GM12878 (cell line): ENCODE measurements around the gene ACTL10. TPM values are rescaled to one million over a fixed set of nuclear protein-coding genes. Genes with fewer than 3 reads are reported as not detected.

Experiments used
- ATAC-seq: fragments of 200-7000 bp; cut with Tn5 transposase; 3 replicates; pipeline ENCODE4 v1.9.1; 2020; ENCODE audit warnings: mild to moderate bottlenecking, moderate library complexity
- BruUV-seq: library from RNA; stranded (reverse); fragments of 400-500 nt; replicated peaks from 2 replicates; lab custom pipeline; 2021; lab: Mats Ljungman, UMichigan
- CTCF ChIA-PET: fragments of 300-600 bp; sonication (Branson Sonifier 250); formaldehyde crosslinking; extraction: SDS; loops from one replicate; lab custom pipeline; 2021; ENCODE audit warnings: inconsistent platforms; lab: Yijun Ruan, JAX
- POLR2A ChIA-PET: fragments of 350-600 bp; formaldehyde crosslinking; extraction: SDS; loops from one replicate; lab custom pipeline; 2021; ENCODE audit warnings: inconsistent platforms; lab: Charles Lee
- RAD21 ChIA-PET: fragments of 300-600 bp; sonication (Branson Sonifier 250); formaldehyde crosslinking; loops from one replicate; lab custom pipeline; 2023; ENCODE audit warnings: antibody characterized with exemption; ENCODE audit not compliant: unreplicated experiment; lab: Charles Lee
- SMC1A ChIA-PET: fragments of 300-600 bp; sonication (Branson Sonifier 250); formaldehyde crosslinking; loops from one replicate; lab custom pipeline; 2023; ENCODE audit not compliant: unreplicated experiment, uncharacterized antibody; lab: Charles Lee
- DNase-seq: peaks from one replicate; pipeline ENCODE4 v3.0.0-alpha.2; 2011; ENCODE audit warnings: low read depth, low spot score
- FAIRE-seq: peaks from 3 replicates; lab custom pipeline; 2011; peaks lifted over from hg19 to GRCh38; lab: Jason Lieb, UNC
- H2AFZ ChIP-seq: 2 replicates; pipeline ENCODE4 v1.6.0; 2011; ENCODE audit warnings: low read depth, low read length, control low read depth; ENCODE audit not compliant: control insufficient read depth
- H3K27ac ChIP-seq: 2 replicates; pipeline ENCODE4 v1.5.1; 2011; ENCODE audit warnings: control low read depth; ENCODE audit not compliant: control insufficient read depth, insufficient read depth
- H3K27me3 ChIP-seq, 2 experiments: replicated peaks in 1 of 2; 2 replicates each; pipeline versions ENCODE4 v1.6.0 to v1.6.1; 2011; ENCODE audit warnings: low read length in 1 of 2; ENCODE audit not compliant: control insufficient read depth in 2 of 2, insufficient read depth in 2 of 2
- H3K36me3 ChIP-seq, 2 experiments: 2 replicates each; pipeline ENCODE4 v1.5.1; 2011; ENCODE audit warnings: low read length in 1 of 2; ENCODE audit not compliant: control insufficient read depth in 2 of 2, insufficient read depth in 2 of 2
- H3K4me1 ChIP-seq: 2 replicates; pipeline ENCODE4 v1.6.1; 2011; ENCODE audit warnings: mild to moderate bottlenecking, low read length, moderate library complexity, mixed read lengths; ENCODE audit not compliant: control insufficient read depth, insufficient read depth
- H3K4me2 ChIP-seq: 2 replicates; pipeline ENCODE4 v1.6.0; 2011; ENCODE audit warnings: control low read depth; ENCODE audit not compliant: control insufficient read depth, insufficient read depth
- H3K4me3 ChIP-seq: fragments of 200-600 bp; sonication (generic); 2 replicates; pipeline ENCODE4 v1.5.1; 2016
- H3K79me2 ChIP-seq: 2 replicates; pipeline ENCODE4 v1.6.0; 2011; ENCODE audit warnings: low read length; ENCODE audit not compliant: control insufficient read depth, insufficient read depth
- H3K9ac ChIP-seq: 2 replicates; pipeline ENCODE4 v1.8.0; 2011; ENCODE audit warnings: low read length, control low read depth, mixed read lengths; ENCODE audit not compliant: control insufficient read depth, insufficient read depth
- H3K9me3 ChIP-seq: replicated peaks from 3 replicates; pipeline ENCODE4 v1.5.1; 2011; ENCODE audit warnings: mild to moderate bottlenecking, low read length; ENCODE audit not compliant: control insufficient read depth, insufficient read depth
- H4K20me1 ChIP-seq: 2 replicates; pipeline ENCODE4 v1.6.0; 2011; ENCODE audit not compliant: control insufficient read depth, insufficient read depth
- DPF2 ChIP-seq: fragments of 450-650 bp; IDR thresholded peaks from 2 replicates; pipeline ENCODE4 v1.6.1; 2017; ENCODE audit warnings: mild to moderate bottlenecking
- IKZF2 ChIP-seq, 2 experiments: fragments of 450-650 bp; IDR thresholded peaks; 2 replicates each; pipeline ENCODE4 v1.6.1; 2017; ENCODE audit warnings: mild to moderate bottlenecking in 2 of 2, moderate library complexity in 2 of 2
- KLF5 ChIP-seq: fragments of 450-650 bp; IDR thresholded peaks from 2 replicates; pipeline ENCODE4 v1.6.1; 2014; ENCODE audit warnings: mild to moderate bottlenecking; ENCODE audit not compliant: partially characterized antibody
- POLR2AphosphoS5 ChIP-seq: IDR thresholded peaks from 2 replicates; pipeline ENCODE4 v1.6.1; 2011; ENCODE audit warnings: mild to moderate bottlenecking, low read length, inconsistent platforms
- SMAD1 ChIP-seq: fragments of 450-650 bp; IDR thresholded peaks from 2 replicates; pipeline ENCODE4 v1.6.1; 2018; ENCODE audit warnings: mild to moderate bottlenecking, low read depth; ENCODE audit not compliant: partially characterized antibody
- SP1 ChIP-seq: IDR thresholded peaks from one replicate; pipeline ENCODE4 v1.6.1; 2011; ENCODE audit warnings: low read depth, low read length
- WGBS: methylation state at CpG from one replicate; pipeline ENCODE4 v1.1.6; 2016; ENCODE audit warnings: low lambda C conversion rate; ENCODE audit not compliant: insufficient replicate concordance, insufficient coverage; ENCODE audit errors: missing lambda C conversion rate; 5-methylcytosine and 5-hydroxymethylcytosine counted together
- in situ Hi-C: fragments of 300-500 bp; cut with MboI; formaldehyde crosslinking; loops from 9 replicates; pipeline ENCODE4 v1.14.3; 2018; ENCODE audit warnings: mixed read lengths
- intact Hi-C: fragments of 100-400 bp; cut with micrococcal nuclease; formaldehyde crosslinking; loops from one replicate; pipeline ENCODE4 v1.14.2; 2022; ENCODE audit not compliant: unreplicated experiment
- polyA plus RNA-seq, 11 experiments: library from polyadenylated mRNA; depleted of rRNA in 4 of 11; unstranded in 6 of 11; stranded (reverse) in 5 of 11; fragments of >200 nt; fragmentation: Nextera tagmentation in 4 of 11; fragmentation: Illumina TruSeq in 1 of 11; extraction: Ambion mirVana in 4 of 11; extraction: Trizol in 1 of 11; gene quantifications; 1 replicate in 1 of 11; 2 replicates in 10 of 11; pipeline versions ENCODE4 v1.2.1 to v1.2.3, GENCODE V29; 2011 to 2016; ENCODE audit warnings: inconsistent platforms in 2 of 11, missing spikeins in 2 of 11, low read depth in 1 of 11
- total RNA-seq, 4 experiments: library from RNA; depleted of rRNA in 3 of 4; stranded (reverse); fragments of >200 nt in 3 of 4; fragmentation: Illumina TruSeq in 1 of 4; extraction: Trizol in 1 of 4; gene quantifications; 2 replicates each; pipeline versions ENCODE4 v1.2.1 to v1.2.3, GENCODE V29; 2013 to 2021

ACTL10 gene
- total and polyA plus RNA-seq, 10 of the 15 experiments (the other 5 are each of a cell fraction or from before 2014, with no cell fraction given) = 0.12 to 5.0 (median 0.89) TPM

DNA sequence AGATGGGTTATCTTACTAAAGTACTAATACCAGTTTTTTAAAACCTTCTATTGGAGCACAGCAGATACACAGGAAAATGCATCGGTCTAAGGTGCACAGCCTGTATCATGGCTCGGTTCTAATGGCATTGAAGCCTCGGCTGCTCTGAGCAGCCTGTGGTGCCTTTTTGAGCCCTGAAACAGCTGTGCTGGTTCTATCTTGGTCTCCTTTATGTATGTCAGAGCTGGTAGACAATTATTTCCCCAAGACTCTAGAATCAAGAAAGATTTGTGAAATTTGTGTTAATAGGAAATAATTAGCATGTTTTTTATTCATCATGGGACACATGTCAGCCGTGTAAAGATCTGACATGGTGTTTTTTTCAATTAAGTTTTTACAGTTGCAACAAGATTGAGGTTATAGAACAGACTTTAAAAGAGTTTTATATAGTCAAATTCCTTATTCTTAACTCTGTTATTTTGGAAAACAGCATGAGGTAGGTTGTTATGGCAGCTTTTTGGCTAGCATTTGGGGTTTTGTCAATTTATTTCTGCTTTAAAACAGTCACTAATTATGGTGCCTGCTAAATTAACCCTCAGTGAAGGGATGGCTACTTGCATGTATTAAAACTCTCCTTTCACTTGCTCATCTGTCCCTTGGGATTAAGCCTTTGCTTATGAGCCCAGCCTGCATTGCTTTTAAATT, 44.9 kb upstream of the ACTL10 start:
- no peak overlapping the region for H3K4me3 ChIP-seq
- H3K9ac ChIP-seq = no peak overlapping the region
- 69% methylated on average over 4 of the region's 4 CpGs for WGBS
- no TSS peak for BruUV-seq
- intact Hi-C loops = no loop called here
- H2AFZ ChIP-seq = no peak overlapping the region
- ChIA-PET POLR2A (no interaction called here), CTCF (no interaction called here), RAD21 (no interaction called here), SMC1A (no interaction called here)
- in situ Hi-C loops = no loop called here
- H3K27me3 ChIP-seq = no peaks in the 10 kb centered on the region
- FAIRE-seq (no peak), ATAC-seq (no peak)
- H4K20me1 ChIP-seq = no peaks in the 10 kb centered on the region
- TF ChIP-seq KLF5 = no peak
- TF ChIP-seq, all 136 proteins: peak for 0
- no peak overlapping the region for H3K27ac ChIP-seq
- no peak overlapping the region for H3K4me2 ChIP-seq
- H3K36me3 ChIP-seq = peaks cover 2 to 3% of the 10 kb centered on the region in 2 experiments; a peak in 3 of 4 replicates
- no peaks in the 10 kb centered on the region for H3K9me3 ChIP-seq
- no peak for DNase-seq
- no peaks in the 10 kb centered on the region for H3K79me2 ChIP-seq
- H3K4me1 ChIP-seq = no peaks in the 10 kb centered on the region

DNA sequence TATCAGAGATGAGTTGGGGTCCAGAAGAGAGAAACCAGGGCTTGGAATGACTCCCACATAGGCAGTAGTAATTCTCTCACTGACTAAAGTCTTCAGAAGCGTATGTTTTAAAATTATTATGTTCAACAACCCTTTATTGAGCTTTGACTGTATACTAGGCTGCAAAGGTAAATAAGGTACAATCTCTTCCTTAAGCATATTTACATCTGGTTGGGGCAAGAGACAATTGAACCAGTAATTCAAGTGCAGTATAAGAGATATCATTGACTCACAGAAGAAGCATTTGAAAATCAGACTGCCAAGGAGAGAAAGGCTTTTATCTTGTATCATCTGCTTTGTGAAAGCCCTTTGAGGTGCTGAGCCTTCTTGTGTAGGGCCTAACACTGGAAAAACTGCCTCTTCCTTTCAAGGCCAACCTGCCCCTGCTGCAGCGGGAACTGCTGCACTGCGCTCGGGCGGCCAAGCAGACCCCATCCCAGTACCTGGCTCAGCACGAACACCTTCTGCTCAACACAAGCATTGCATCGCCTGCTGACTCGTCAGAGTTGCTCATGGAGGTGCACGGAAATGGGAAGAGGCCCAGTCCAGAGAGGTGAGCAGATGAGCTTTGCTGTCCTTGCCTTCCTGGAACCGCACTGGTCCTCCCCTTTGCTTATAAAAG, 43.9 kb upstream of the ACTL10 start:
- Histone ChIP-seq H3K4me2 (no peak overlapping the region), H3K4me3 (no peak overlapping the region), H4K20me1 (no peaks in the 10 kb centered on the region), H3K9ac (no peak overlapping the region), H3K36me3 (peaks cover 2 to 3% of the 10 kb centered on the region in 2 experiments; a peak in 3 of 4 replicates), H3K4me1 (no peaks in the 10 kb centered on the region), H3K27me3 (no peaks in the 10 kb centered on the region), H2AFZ (no peak overlapping the region), H3K27ac (no peak overlapping the region), H3K9me3 (no peaks in the 10 kb centered on the region), H3K79me2 (no peaks in the 10 kb centered on the region)
- no TSS peak for BruUV-seq
- ChIA-PET POLR2A (no interaction called here), RAD21 (no interaction called here), SMC1A (interaction anchor here (0.8 kb wide), 1 partner anchor 90 kb away, joined by 3 read pairs; no protein-coding TSS in a partner anchor), CTCF (no interaction called here)
- DNase-seq (no peak), ATAC-seq (no peak), FAIRE-seq (no peak)
- TF ChIP-seq IKZF2 (IDR thresholded peaks at IDR 0.05) (no peak), SP1 (no peak), POLR2AphosphoS5 (no peak), DPF2 (no peak), SMAD1 (no peak)
- intact Hi-C loops = no loop called here
- 96% methylated on average over 10 of the region's 10 CpGs for WGBS
- in situ Hi-C loops = no loop called here
